SK-N-SH (cell line): Measurements from ENCODE around the gene SAA4. TPM values are rescaled to one million over a fixed set of nuclear protein-coding genes. Genes with fewer than 3 reads are reported as not detected.

Experiments used
- CTCF ChIA-PET: fragments of 300-600, 350-600 bp; formaldehyde crosslinking; extraction: SDS; loops from one replicate; lab custom pipeline; 2021; lab: Yijun Ruan, JAX
- POLR2A ChIA-PET: fragments of 350-600 bp; sonication (Branson Sonifier 250); formaldehyde crosslinking; extraction: SDS; loops from one replicate; lab custom pipeline; 2020; ENCODE audit warnings: antibody characterized with exemption, inconsistent platforms; lab: Yijun Ruan, JAX
- DNase-seq: peaks from one replicate; pipeline ENCODE4 v3.0.0; 2012
- H2AFZ ChIP-seq: fragments of 200-600 bp; sonication (generic); 2 replicates; pipeline ENCODE4 v1.8.1; 2016; ENCODE audit warnings: antibody characterized with exemption, mild to moderate bottlenecking, low read depth
- H3F3A ChIP-seq: fragments of 200-600 bp; sonication (generic); replicated peaks from 2 replicates; pipeline ENCODE3; 2016; ENCODE audit warnings: antibody characterized with exemption, mild to moderate bottlenecking; ENCODE audit not compliant: insufficient read depth
- H3K27ac ChIP-seq, 2 experiments: fragments of 200-500 bp in 1 of 2; fragments of 200-600 bp in 1 of 2; sonication (Bioruptor generic) in 1 of 2; sonication (generic), shearing (Covaris generic) in 1 of 2; 2 replicates each; pipeline versions ENCODE4 v1.5.1 to v1.6.1; 2014 to 2016; ENCODE audit warnings: low read depth in 2 of 2, inconsistent platforms in 1 of 2, low read length in 1 of 2, mild to moderate bottlenecking in 1 of 2, mixed read lengths in 1 of 2
- H3K27me3 ChIP-seq: fragments of 200-600 bp; sonication (generic), shearing (Covaris generic); 2 replicates; pipeline ENCODE4 v1.6.1; 2016; ENCODE audit warnings: mixed run types; ENCODE audit not compliant: insufficient read depth
- H3K36me3 ChIP-seq, 2 experiments: fragments of 200-500 bp in 1 of 2; fragments of 200-600 bp in 1 of 2; sonication (Bioruptor generic) in 1 of 2; sonication (generic) in 1 of 2; replicated peaks in 1 of 2; 2 replicates each; pipeline versions ENCODE3 to v1.5.1; 2014 to 2016; ENCODE audit warnings: low read length in 1 of 2, mild to moderate bottlenecking in 1 of 2; ENCODE audit not compliant: insufficient read depth in 2 of 2, control insufficient read depth in 1 of 2
- H3K4me1 ChIP-seq, 2 experiments: fragments of 200-500 bp in 1 of 2; fragments of 200-600 bp in 1 of 2; sonication (Bioruptor generic) in 1 of 2; sonication (generic), shearing (Covaris generic) in 1 of 2; 2 replicates each; pipeline versions ENCODE4 v1.5.1 to v1.6.1; 2014 to 2016; ENCODE audit warnings: low read depth in 1 of 2, low read length in 1 of 2, mixed run types in 1 of 2; ENCODE audit not compliant: insufficient read depth in 2 of 2, control insufficient read depth in 1 of 2
- H3K4me2 ChIP-seq: fragments of 200-600 bp; sonication (generic), shearing (Covaris generic); 2 replicates; pipeline ENCODE4 v1.6.1; 2017; ENCODE audit warnings: mixed run types
- H3K4me3 ChIP-seq, 2 experiments: fragments of 200-500 bp in 1 of 2; fragments of 200-600 bp in 1 of 2; sonication (Bioruptor generic) in 1 of 2; sonication (generic), shearing (Covaris generic) in 1 of 2; 2 replicates each; pipeline versions ENCODE4 v1.5.1 to v1.8.1; 2014 to 2016; ENCODE audit warnings: low read depth in 2 of 2, inconsistent platforms in 1 of 2, low read length in 1 of 2, mild to moderate bottlenecking in 1 of 2, mixed read lengths in 1 of 2, moderate library complexity in 1 of 2
- H3K79me2 ChIP-seq: fragments of 200-600 bp; sonication (generic); 2 replicates; pipeline ENCODE4 v1.8.1; 2017; ENCODE audit warnings: mild to moderate bottlenecking; ENCODE audit not compliant: insufficient read depth
- H3K9ac ChIP-seq: fragments of 200-600 bp; sonication (generic); 2 replicates; pipeline ENCODE4 v1.6.1; 2017; ENCODE audit warnings: mixed run types
- H3K9me2 ChIP-seq: fragments of 200-600 bp; sonication (generic); 2 replicates; pipeline ENCODE4 v1.6.1; 2017; ENCODE audit warnings: mixed run types
- H3K9me3 ChIP-seq: fragments of 200-600 bp; sonication (generic); 2 replicates; pipeline ENCODE4 v1.6.1; 2017; ENCODE audit warnings: mixed run types, mild to moderate bottlenecking, moderate library complexity
- H4K20me1 ChIP-seq: fragments of 200-600 bp; sonication (generic); 2 replicates; pipeline ENCODE4 v1.6.1; 2017; ENCODE audit warnings: mild to moderate bottlenecking, mixed run types; ENCODE audit not compliant: insufficient read depth
- CHD2 ChIP-seq: fragments of 150-350 bp; IDR thresholded peaks from 2 replicates; pipeline ENCODE4 v1.6.1; 2018; ENCODE audit warnings: low read length; ENCODE audit not compliant: partially characterized antibody
- ELF1 ChIP-seq: IDR thresholded peaks from 2 replicates; pipeline ENCODE4 v1.4.0; 2012
- EZH2phosphoT487 ChIP-seq: fragments of 200-600 bp; sonication (generic); IDR thresholded peaks from 2 replicates; pipeline ENCODE4 v1.6.1; 2017; ENCODE audit warnings: low read depth, mixed run types, mild to moderate bottlenecking, antibody characterized with exemption, moderate library complexity, borderline replicate concordance
- FOSL2 ChIP-seq: IDR thresholded peaks from 2 replicates; pipeline ENCODE4 v1.4.0; 2012; ENCODE audit warnings: low read depth, mild to moderate bottlenecking, moderate library complexity, borderline replicate concordance
- FOXJ3 ChIP-seq: sonication (generic); formaldehyde crosslinking; IDR thresholded peaks from 2 replicates; pipeline ENCODE4 v1.5.1; 2020; ENCODE audit warnings: mild to moderate bottlenecking, missing genetic modification reagents
- FOXM1 ChIP-seq: IDR thresholded peaks from 2 replicates; pipeline ENCODE4 v1.4.0; 2012; ENCODE audit warnings: low read depth, mild to moderate bottlenecking
- GABPA ChIP-seq: IDR thresholded peaks from 2 replicates; pipeline ENCODE4 v1.4.0; 2012; ENCODE audit warnings: low read depth, mild to moderate bottlenecking
- IRF3 ChIP-seq: fragments of 150-350 bp; IDR thresholded peaks from 2 replicates; pipeline ENCODE4 v1.6.1; 2016; ENCODE audit warnings: mild to moderate bottlenecking, low read depth, low read length
- MEF2A ChIP-seq: IDR thresholded peaks from 2 replicates; pipeline ENCODE4 v1.4.0; 2012; ENCODE audit warnings: low read depth, borderline replicate concordance
- MXI1 ChIP-seq: IDR thresholded peaks from 2 replicates; pipeline ENCODE4 v1.6.1; 2012; ENCODE audit warnings: mild to moderate bottlenecking, low read depth, low read length, improper control_type of control experiment
- NFIC ChIP-seq: IDR thresholded peaks from 2 replicates; pipeline ENCODE4 v1.4.0; 2012; ENCODE audit warnings: borderline replicate concordance
- NRF1 ChIP-seq: IDR thresholded peaks from 2 replicates; pipeline ENCODE4 v1.6.1; 2012; ENCODE audit warnings: low read depth, mild to moderate bottlenecking, low read length
- PBX3 ChIP-seq: IDR thresholded peaks from 2 replicates; pipeline ENCODE4; 2012
- POLR2AphosphoS5 ChIP-seq: IDR thresholded peaks from 2 replicates; pipeline ENCODE4 v1.6.1; 2012; ENCODE audit warnings: low read depth, low read length
- RAD21 ChIP-seq: IDR thresholded peaks from 2 replicates; pipeline ENCODE4 v1.6.1; 2012; ENCODE audit warnings: mild to moderate bottlenecking, low read length
- RCOR1 ChIP-seq: fragments of 150-350 bp; IDR thresholded peaks from 2 replicates; pipeline ENCODE4 v1.6.1; 2017; ENCODE audit warnings: antibody characterized with exemption, low read length
- RXRA ChIP-seq: IDR thresholded peaks from 2 replicates; pipeline ENCODE4 v1.4.0; 2012; ENCODE audit warnings: low read depth, mild to moderate bottlenecking, borderline replicate concordance
- SMC3 ChIP-seq: IDR thresholded peaks from 2 replicates; pipeline ENCODE4 v1.6.1; 2012; ENCODE audit warnings: low read depth, low read length, improper control_type of control experiment
- TAF1 ChIP-seq: IDR thresholded peaks from 2 replicates; pipeline ENCODE4 v1.6.1; 2012; ENCODE audit warnings: low read depth, mild to moderate bottlenecking, low read length, moderate library complexity, borderline replicate concordance
- TCF12 ChIP-seq: IDR thresholded peaks from 2 replicates; pipeline ENCODE4 v1.4.0; 2012
- TEAD4 ChIP-seq: IDR thresholded peaks from 2 replicates; pipeline ENCODE4 v1.4.0; 2012; ENCODE audit warnings: mild to moderate bottlenecking, borderline replicate concordance; ENCODE audit not compliant: insufficient read depth
- USF2 ChIP-seq: fragments of 150-350 bp; IDR thresholded peaks from 2 replicates; pipeline ENCODE4 v1.6.1; 2017; ENCODE audit warnings: antibody characterized with exemption, low read length, low read depth, borderline replicate concordance
- YY1 ChIP-seq: IDR thresholded peaks from 2 replicates; pipeline ENCODE4 v1.4.0; 2012; ENCODE audit warnings: low read depth, mild to moderate bottlenecking
- ZBTB33 ChIP-seq: IDR thresholded peaks from 2 replicates; pipeline ENCODE4 v1.4.0; 2012; ENCODE audit warnings: low read depth, borderline replicate concordance
- WGBS: methylation state at CpG from one replicate; pipeline ENCODE4 v1.1.6; 2017; ENCODE audit warnings: low lambda C conversion rate; 5-methylcytosine and 5-hydroxymethylcytosine counted together
- polyA plus RNA-seq, 3 experiments: library from polyadenylated mRNA; depleted of rRNA; stranded (reverse); fragments of >200 nt; gene quantifications; 2 replicates each; pipeline ENCODE4 v1.2.3, GENCODE V29; 2012

Gene SAA4
- polyA plus RNA-seq, 1 of the 3 experiments (the other 2 are of a cell fraction): not detected

- ChIA-PET CTCF (no interaction called here), POLR2A (no interaction called here)
- 75% methylated on average over 14 of the region's 14 CpGs for WGBS
- no peaks in the 10 kb centered on the region for H3K36me3 ChIP-seq
- H3K27me3 ChIP-seq: no peaks in the 10 kb centered on the region
- no peaks in the 10 kb centered on the region for H3K9me3 ChIP-seq
- no peak for TF ChIP-seq PBX3
- TF ChIP-seq IRF3: no peak
- TF ChIP-seq GABPA: no peak
- TF ChIP-seq ZBTB33: no peak
- no peak for TF ChIP-seq MEF2A
- TF ChIP-seq MXI1: no peak
- TF ChIP-seq NRF1: no peak
- TF ChIP-seq POLR2AphosphoS5: no peak
- no peak for TF ChIP-seq YY1
- TF ChIP-seq SMC3: no peak
- TF ChIP-seq EZH2phosphoT487: no peak
- no peak for TF ChIP-seq CHD2
- no peak for TF ChIP-seq FOSL2
- no peaks in the 10 kb centered on the region for H3K79me2 ChIP-seq
- DNase-seq: no peak
- H4K20me1 ChIP-seq: no peaks in the 10 kb centered on the region
- H2AFZ ChIP-seq: no peak overlapping the region
- no peaks in the 10 kb centered on the region for H3K9me2 ChIP-seq
- no peak overlapping the region for H3K27ac ChIP-seq
- no peaks in the 10 kb centered on the region for H3K4me1 ChIP-seq
- no peaks in the 10 kb centered on the region for H3F3A ChIP-seq
- H3K9ac ChIP-seq: no peak overlapping the region
- H3K4me2 ChIP-seq: no peak overlapping the region
- H3K4me3 ChIP-seq: no peak overlapping the region
Observed at GRCh38 chr11:18261721-18262120, 25.1 kb upstream of the SAA4 start.

GRCh38 chr11:18259259-18259658, 22.7 kb upstream of the SAA4 start:
- no peak overlapping the region for H3K4me2 ChIP-seq
- no peaks in the 10 kb centered on the region for H3K9me3 ChIP-seq
- no peaks in the 10 kb centered on the region for H3K27me3 ChIP-seq
- CTCF ChIA-PET: interaction anchor here (0.6 to 2.0 kb wide), 2 partner anchors 15 to 21 kb away, joined by 4 to 8 read pairs; no protein-coding TSS in a partner anchor
- no peaks in the 10 kb centered on the region for H3F3A ChIP-seq
- no peak overlapping the region for H3K27ac ChIP-seq
- H2AFZ ChIP-seq: no peak overlapping the region
- no peaks in the 10 kb centered on the region for H3K79me2 ChIP-seq
- no peak for DNase-seq
- TF ChIP-seq TEAD4 (no peak), TAF1 (no peak), FOXM1 (no peak), USF2 (no peak), IRF3 (no peak), POLR2AphosphoS5 (no peak), GABPA (no peak), RAD21 (no peak), FOXJ3 (CRISPR knock-in tag) (no peak), ELF1 (no peak), RCOR1 (no peak), MXI1 (no peak), NFIC (no peak), RXRA (no peak), EZH2phosphoT487 (no peak), TCF12 (no peak)
- POLR2A ChIA-PET: no interaction called here
- no peak overlapping the region for H3K4me3 ChIP-seq
- H3K36me3 ChIP-seq: no peaks in the 10 kb centered on the region
- no peaks in the 10 kb centered on the region for H4K20me1 ChIP-seq
- no peaks in the 10 kb centered on the region for H3K4me1 ChIP-seq
- H3K9ac ChIP-seq: no peak overlapping the region
- H3K9me2 ChIP-seq: no peaks in the 10 kb centered on the region
